ACC112 (cell line): ENCODE data around the gene ARL9.

ENCODE experiments used
- H2AFZ ChIP-seq: fragments of 200-600 bp; sonication (generic); one replicate; pipeline ENCODE4 v1.6.0; 2017; ENCODE audit warnings: antibody characterized with exemption, low read length; ENCODE audit not compliant: unreplicated experiment
- H3K27ac ChIP-seq: fragments of 200-600 bp; sonication (generic); 2 replicates; pipeline ENCODE4 v1.5.1; 2014; ENCODE audit warnings: low read depth, mild to moderate bottlenecking, antibody characterized with exemption, low read length, moderate library complexity
- H3K27me3 ChIP-seq: fragments of 200-600 bp; sonication (generic); 2 replicates; pipeline ENCODE4 v1.6.1; 2014; ENCODE audit warnings: mild to moderate bottlenecking, antibody characterized with exemption, low read length, moderate library complexity, mixed read lengths; ENCODE audit not compliant: insufficient read depth
- H3K36me3 ChIP-seq: fragments of 200-600 bp; sonication (generic); 2 replicates; pipeline ENCODE4 v1.6.1; 2016; ENCODE audit warnings: mild to moderate bottlenecking, antibody characterized with exemption, low read length, moderate library complexity, mixed read lengths; ENCODE audit not compliant: insufficient read depth
- H3K4me1 ChIP-seq: fragments of 200-600 bp; sonication (generic); one replicate; pipeline ENCODE4 v1.6.1; 2016; ENCODE audit warnings: low read length, mixed read lengths; ENCODE audit not compliant: insufficient read depth, unreplicated experiment, control insufficient read depth
- H3K4me3 ChIP-seq: fragments of 200-600 bp; sonication (generic); 2 replicates; pipeline ENCODE4 v1.5.1; 2014; ENCODE audit warnings: mild to moderate bottlenecking, low read depth, low read length
- H3K79me2 ChIP-seq: fragments of 200-600 bp; sonication (generic); one replicate; pipeline ENCODE4 v1.6.0; 2016; ENCODE audit warnings: low read length; ENCODE audit not compliant: control insufficient read depth, unreplicated experiment, insufficient read depth

The ARL9 gene

DNA sequence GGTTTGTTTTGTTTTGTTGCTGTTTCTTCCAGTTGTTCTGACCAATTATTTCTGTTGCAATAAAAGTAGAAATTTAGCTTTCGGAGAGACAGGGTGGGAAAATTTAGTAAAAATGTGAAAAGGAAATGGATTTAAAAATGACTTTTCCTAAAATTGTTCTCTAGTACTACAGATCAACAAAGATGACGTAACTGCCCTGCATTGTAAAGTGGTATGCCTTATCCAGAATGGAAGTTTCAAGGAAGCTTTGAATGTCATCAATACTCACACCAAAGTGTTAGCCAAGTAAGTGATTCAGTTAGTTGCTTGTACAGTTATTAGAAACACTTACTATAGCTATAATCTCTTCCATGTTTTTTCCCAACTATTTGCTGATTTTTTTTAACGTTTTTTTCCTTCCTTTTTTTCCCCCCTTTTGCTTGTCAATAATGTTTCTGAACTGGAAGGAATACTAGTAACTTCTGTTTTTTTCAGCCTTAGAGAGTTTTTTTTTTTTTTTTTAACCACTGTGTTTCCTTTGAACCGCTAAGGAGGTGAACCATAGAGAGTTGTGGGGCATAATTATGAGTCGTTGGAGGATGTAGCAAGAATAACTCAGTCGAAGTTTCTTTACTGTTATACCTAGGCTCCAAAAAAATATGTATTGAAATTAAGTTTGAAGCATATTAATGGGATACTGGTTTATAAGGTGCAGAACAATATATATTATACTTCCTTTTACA is 35.9 kb upstream of the ARL9 start:
- Histone ChIP-seq H3K4me3 (peak overlapping the region; percentile 90), H2AFZ (no peak overlapping the region), H3K4me1 (peaks cover 28% of the 10 kb centered on the region), H3K27me3 (no peaks in the 10 kb centered on the region), H3K27ac (no peak overlapping the region), H3K79me2 (peaks cover 53% of the 10 kb centered on the region), H3K36me3 (peaks cover 22% of the 10 kb centered on the region)

GRCh38 chr4:56475917-56476316 is 29.7 kb upstream of the ARL9 start:
- peaks cover 52% of the 10 kb centered on the region for H3K36me3 ChIP-seq

GRCh38 chr4:56477192-56477702 is 28.3 kb upstream of the ARL9 start:
- Histone ChIP-seq H3K4me3 (no peak overlapping the region), H3K27ac (no peak overlapping the region), H3K27me3 (no peaks in the 10 kb centered on the region), H3K79me2 (no peaks in the 10 kb centered on the region), H3K4me1 (no peaks in the 10 kb centered on the region), H3K36me3 (peaks cover 42% of the 10 kb centered on the region), H2AFZ (no peak overlapping the region)

More at GRCh38 chr4:56475917-56476316, 29.7 kb upstream of the ARL9 start:
- Histone ChIP-seq H3K4me3 (no peak overlapping the region), H3K79me2 (no peaks in the 10 kb centered on the region), H3K27me3 (no peaks in the 10 kb centered on the region), H2AFZ (no peak overlapping the region), H3K4me1 (no peaks in the 10 kb centered on the region), H3K27ac (no peak overlapping the region)

GRCh38 chr4:56480691-56481090 is 24.9 kb upstream of the ARL9 start:
- Histone ChIP-seq H2AFZ (no peak overlapping the region), H3K4me1 (no peaks in the 10 kb centered on the region), H3K79me2 (no peaks in the 10 kb centered on the region), H3K27me3 (no peaks in the 10 kb centered on the region), H3K27ac (no peak overlapping the region), H3K4me3 (no peak overlapping the region), H3K36me3 (peaks cover 35% of the 10 kb centered on the region)

DNA sequence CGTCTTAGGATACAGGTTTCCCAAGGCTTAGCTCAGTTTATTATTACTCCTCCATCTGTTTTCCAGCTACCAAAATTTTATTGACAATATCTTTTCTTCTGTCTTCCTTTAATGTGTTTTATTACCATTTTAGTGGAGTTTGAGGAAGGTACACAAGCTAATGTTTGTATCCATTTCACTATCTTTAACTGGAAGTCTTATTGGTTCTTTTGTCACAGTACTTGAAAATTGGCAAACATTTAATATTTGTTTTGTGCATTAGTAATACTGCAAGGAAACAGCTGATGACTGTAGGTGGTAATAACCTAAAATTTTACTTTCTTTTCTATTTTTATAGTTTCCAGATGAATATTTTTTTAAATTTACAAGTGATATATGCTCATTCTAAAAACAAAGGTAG is 9.3 kb upstream of the ARL9 start:
- Histone ChIP-seq H3K36me3 (peaks cover 26% of the 10 kb centered on the region), H2AFZ (no peak overlapping the region), H3K79me2 (no peaks in the 10 kb centered on the region), H3K4me3 (no peak overlapping the region), H3K4me1 (no peaks in the 10 kb centered on the region), H3K27me3 (no peaks in the 10 kb centered on the region), H3K27ac (no peak overlapping the region)

GRCh38 chr4:56511098-56511497 is 5.5 kb downstream of the ARL9 start:
- H3K27ac ChIP-seq = no peak overlapping the region
- H3K27me3 ChIP-seq = no peaks in the 10 kb centered on the region
- no peaks in the 10 kb centered on the region for H3K36me3 ChIP-seq
- H3K79me2 ChIP-seq = no peaks in the 10 kb centered on the region
- H2AFZ ChIP-seq = no peak overlapping the region
- H3K4me1 ChIP-seq = no peaks in the 10 kb centered on the region
- H3K4me3 ChIP-seq = no peak overlapping the region

GRCh38 chr4:56512166-56512565 is 6.6 kb downstream of the ARL9 start:
- no peaks in the 10 kb centered on the region for H3K4me1 ChIP-seq
- H3K27ac ChIP-seq = no peak overlapping the region
- no peaks in the 10 kb centered on the region for H3K27me3 ChIP-seq
- H3K36me3 ChIP-seq = no peaks in the 10 kb centered on the region
- H3K79me2 ChIP-seq = no peaks in the 10 kb centered on the region
- H3K4me3 ChIP-seq = no peak overlapping the region
- H2AFZ ChIP-seq = no peak overlapping the region

- no peak overlapping the region for H3K27ac ChIP-seq
- H2AFZ ChIP-seq = no peak overlapping the region
- no peaks in the 10 kb centered on the region for H3K4me1 ChIP-seq
- no peaks in the 10 kb centered on the region for H3K27me3 ChIP-seq
- H3K79me2 ChIP-seq = no peaks in the 10 kb centered on the region
- no peak overlapping the region for H3K4me3 ChIP-seq
- no peaks in the 10 kb centered on the region for H3K36me3 ChIP-seq
These were observed 7.9 kb downstream of the ARL9 start for GRCh38 chr4:56513517-56513916.

- Histone ChIP-seq H3K4me1 (no peaks in the 10 kb centered on the region), H2AFZ (peak overlapping the region; percentile 82), H3K79me2 (no peaks in the 10 kb centered on the region), H3K36me3 (no peaks in the 10 kb centered on the region), H3K4me3 (peak overlapping the region; percentile 80), H3K27me3 (no peaks in the 10 kb centered on the region), H3K27ac (no peak overlapping the region)
These were observed 24.9 kb downstream of the ARL9 start for GRCh38 chr4:56530269-56531148.

DNA sequence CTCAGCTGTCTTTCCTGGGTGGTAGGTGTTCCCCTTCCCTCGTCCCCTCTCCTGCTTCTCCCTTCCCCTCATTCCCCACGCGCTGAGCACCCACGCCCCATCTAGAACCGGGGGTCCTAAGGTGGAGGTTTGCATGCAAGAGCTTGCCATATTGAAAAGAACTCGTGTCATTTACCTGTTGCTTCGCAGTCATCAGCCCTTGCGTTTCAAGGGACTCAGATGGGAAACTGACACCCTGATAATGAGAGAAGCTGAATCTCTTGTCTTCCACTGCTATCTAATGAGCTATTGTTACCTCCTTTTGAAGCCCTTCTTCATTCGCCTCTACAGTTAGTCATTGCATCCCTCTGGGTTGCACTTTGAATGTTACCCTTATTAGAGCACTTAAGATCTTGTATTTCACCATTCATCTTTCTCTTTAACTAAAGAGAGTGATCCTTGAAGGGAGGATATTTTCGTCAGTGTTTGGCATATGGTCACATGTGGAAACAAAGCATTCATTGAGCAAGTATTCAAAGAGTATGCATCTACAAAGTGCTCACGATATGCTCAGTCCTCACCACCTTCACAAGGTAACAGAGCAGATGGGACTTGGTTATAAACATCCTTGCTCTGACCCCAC is 25.7 kb downstream of the ARL9 start:
- peak overlapping the region; percentile 82 for H2AFZ ChIP-seq
- H3K4me3 ChIP-seq = peak overlapping the region; percentile 80
- no peaks in the 10 kb centered on the region for H3K4me1 ChIP-seq
- H3K79me2 ChIP-seq = no peaks in the 10 kb centered on the region
- no peaks in the 10 kb centered on the region for H3K27me3 ChIP-seq
- H3K36me3 ChIP-seq = no peaks in the 10 kb centered on the region
- H3K27ac ChIP-seq = no peak overlapping the region
